ENCODE measurements around the gene SETBP1.

Gene SETBP1

DNA sequence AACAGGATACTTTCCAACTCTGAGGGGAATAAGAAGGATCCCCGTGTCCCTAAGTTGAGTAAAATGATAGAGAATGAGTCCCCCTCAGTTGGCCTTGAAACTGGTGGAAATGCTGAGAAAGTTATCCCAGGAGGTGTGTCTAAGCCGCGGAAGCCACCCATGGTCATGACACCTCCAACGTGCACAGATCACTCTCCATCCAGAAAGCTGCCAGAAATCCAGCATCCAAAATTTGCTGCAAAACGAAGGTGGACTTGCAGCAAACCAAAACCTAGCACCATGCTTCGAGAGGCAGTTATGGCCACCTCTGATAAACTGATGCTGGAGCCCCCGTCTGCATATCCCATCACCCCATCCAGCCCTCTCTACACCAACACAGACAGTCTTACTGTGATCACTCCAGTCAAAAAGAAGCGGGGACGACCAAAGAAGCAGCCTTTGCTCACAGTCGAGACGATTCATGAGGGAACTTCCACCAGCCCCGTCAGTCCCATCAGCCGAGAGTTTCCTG, 270.1 kb downstream of the SETBP1 start:
- DNase-seq = no peak

GRCh38 chr18:44951748-44952147, 271.1 kb downstream of the SETBP1 start:
- DNase-seq = no peak

GRCh38 chr18:44954257-44954656, 273.6 kb downstream of the SETBP1 start:
- DNase-seq = no peak

- DNase-seq = no peak
Measured at GRCh38 chr18:44955825-44956224, 275.1 kb downstream of the SETBP1 start.

DNA sequence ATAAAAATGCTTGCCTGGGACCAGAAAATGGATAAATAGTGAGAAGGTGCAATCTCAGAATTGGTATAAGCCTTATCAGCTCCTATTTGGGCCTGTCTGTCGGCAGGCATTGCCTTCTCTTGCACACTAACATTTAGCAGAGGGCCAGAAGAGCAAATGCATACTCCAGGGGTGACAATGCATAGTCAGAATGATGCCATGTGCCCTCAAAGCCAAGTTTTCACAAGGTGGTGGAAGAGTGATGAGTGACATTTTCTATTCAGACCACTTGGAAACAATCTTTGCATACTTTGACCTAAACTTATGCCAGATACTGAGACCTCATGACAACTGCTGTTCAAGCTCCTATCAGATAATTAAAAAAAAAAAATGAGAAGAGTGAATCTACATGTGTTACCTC, 276.3 kb downstream of the SETBP1 start:
- no peak for DNase-seq

DNA sequence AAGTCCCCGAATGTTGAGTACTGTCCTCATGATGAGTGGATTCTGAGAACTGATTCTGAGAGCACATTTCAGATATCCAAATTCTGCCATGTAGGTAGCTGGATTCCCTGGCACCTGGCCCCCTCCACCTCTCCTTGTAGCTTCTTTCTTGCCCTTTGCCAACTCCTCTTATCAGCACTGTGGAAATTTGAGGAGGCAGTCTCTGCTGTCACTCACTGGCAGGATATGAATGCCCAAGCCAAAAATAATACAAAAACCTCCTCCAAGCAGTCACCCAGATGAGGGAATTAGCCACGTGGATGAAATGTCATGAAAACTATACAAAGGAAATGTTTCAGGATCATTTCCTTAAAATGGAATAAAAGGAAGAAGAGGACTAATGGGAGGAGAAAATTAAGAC, 276.8 kb downstream of the SETBP1 start:
- DNase-seq = no peak

- DNase-seq = no peak
Measured at GRCh38 chr18:44958040-44958439, 277.4 kb downstream of the SETBP1 start.

DNA sequence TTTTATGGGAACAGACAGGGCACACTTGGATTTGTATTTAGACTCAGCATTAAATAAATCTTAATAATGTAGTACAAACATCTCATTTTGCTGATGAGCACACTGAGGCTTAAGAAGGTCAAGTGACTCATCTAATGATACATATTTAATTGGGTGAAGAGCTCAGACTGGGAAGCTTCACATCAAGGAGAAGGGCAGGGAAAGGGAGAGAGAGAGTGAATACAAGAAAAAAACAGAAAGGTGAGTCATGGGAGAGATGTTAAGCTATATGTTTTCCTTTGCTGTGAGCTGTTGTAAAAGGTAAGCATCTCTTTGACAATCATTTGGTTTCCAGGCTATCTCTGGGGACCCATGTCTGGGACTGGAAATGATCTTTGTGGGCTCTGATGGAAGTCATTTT, 277.8 kb downstream of the SETBP1 start:
- DNase-seq = no peak

- DNase-seq = no peak
Measured at GRCh38 chr18:44959013-44959412, 278.3 kb downstream of the SETBP1 start.

GRCh38 chr18:44960580-44960979, 279.9 kb downstream of the SETBP1 start:
- DNase-seq = no peak

DNA sequence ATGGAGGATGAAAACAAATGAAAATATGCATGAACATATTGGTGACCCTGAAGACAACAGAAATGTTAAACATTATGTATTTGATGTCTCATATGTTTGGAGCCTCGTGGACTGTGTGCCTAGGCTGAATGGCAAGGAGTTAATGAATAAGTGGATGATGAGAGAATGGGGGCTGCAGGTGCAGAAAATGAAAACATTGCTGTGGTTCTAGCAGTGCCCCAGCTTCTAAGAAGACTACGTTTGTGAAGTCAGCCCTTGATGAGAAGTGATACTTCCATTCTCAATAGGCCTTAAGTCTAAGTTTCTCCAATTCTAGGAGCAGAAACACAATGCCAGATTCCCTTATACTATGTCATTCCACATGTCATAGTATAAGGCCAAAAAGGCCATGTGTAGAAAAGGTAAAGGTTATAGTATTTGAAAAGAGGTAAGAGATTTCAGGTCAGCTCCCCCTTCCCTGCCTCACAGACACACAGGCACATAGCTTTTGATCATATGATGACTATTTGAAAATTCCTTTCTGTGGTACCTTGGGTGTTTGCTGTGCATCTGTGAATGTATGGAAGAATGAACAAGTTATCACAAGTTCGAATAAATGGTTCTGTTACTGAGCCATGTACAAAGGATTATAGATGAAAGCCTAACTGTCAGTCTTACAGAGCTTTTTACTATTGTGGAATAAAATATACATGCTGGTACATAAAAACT, 280.8 kb downstream of the SETBP1 start:
- no peak for DNase-seq

GRCh38 chr18:44967599-44967998, 286.9 kb downstream of the SETBP1 start:
- no peak for DNase-seq

GRCh38 chr18:44968336-44968735, 287.6 kb downstream of the SETBP1 start:
- DNase-seq = no peak

GRCh38 chr18:44969214-44969795, 288.6 kb downstream of the SETBP1 start:
- DNase-seq = no peak

DNA sequence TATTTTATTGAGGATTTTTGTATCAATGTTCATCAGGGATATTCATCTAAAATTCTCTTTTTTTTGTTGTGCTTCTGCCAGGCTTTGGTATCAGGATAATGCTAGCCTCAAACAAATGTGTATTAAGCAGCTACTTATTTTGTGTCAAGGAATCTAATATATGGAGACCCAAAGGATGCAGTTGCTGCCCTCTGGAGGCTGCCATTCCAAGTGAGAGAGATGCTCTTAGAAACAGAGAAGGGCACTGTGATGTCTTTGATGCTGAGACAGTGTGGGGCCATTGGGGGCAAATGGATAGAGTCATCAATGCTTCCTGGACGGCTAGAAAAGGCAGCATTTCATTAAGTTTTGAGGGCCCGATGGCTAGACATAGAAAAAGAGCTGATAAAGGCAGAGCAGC, 292.6 kb downstream of the SETBP1 start:
- no peak for DNase-seq

DNA sequence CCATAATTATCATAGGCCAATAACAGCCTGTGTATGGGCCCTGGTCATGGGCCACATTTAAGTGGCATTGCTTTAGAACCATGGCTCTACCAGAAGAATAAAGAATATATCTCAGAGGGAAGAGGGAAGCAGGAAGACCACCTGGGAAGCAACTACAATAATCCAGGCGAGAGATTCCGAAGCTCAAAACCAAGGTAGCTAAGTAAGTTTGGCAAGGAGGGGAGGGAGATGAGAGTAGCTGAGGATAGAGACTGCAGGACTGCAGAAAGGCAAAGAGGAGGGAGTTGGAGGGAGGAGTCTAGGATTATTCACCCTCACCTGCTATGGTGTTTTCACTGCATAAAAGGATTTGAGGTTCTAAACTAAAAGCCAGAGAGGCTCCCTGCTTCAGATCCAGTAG, 293.5 kb downstream of the SETBP1 start:
- no peak for DNase-seq

- no peak for DNase-seq
Measured at GRCh38 chr18:44977856-44978255, 297.2 kb downstream of the SETBP1 start.

- no peak for DNase-seq
Measured at GRCh38 chr18:44979748-44980147, 299.1 kb downstream of the SETBP1 start.

DNA sequence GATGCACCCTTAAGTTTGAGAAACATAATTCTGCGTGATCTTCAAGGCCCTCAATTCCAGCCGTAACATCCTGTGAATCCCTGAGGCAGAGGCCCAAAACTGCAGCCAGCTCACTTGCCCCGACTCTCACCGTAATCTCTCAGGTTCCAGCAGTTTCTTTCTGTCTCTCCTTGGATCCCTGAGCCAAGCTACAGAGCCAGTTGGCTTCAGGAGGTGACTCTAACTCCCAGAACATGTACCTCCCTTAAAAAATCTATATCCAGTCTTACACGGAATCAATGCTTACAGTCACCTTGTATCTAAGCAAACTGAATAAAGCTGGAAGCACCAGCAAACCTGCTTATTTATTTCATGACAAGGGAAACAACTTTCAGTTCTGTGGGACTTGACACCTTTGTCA, 300.4 kb downstream of the SETBP1 start:
- no peak for DNase-seq

DNA sequence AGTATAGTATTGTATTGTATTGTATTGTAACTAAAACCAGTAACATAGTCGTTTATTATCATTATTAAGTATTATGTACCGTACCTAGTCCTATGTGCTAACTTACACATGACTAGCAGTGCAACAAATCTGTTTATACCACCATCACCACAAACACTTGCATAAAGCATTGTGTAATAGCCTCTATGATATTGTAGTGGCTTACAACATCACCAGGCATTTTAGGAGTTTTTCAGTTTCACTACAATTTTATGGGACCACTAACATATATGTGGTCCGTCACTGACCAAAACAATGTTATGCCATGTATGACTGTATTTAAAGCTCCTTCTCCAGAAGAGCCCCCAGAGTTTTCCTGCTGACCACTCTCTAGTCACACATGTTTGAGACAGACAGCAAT, 306.2 kb downstream of the SETBP1 start:
- DNase-seq = no peak

GRCh38 chr18:44987371-44987770, 306.7 kb downstream of the SETBP1 start:
- DNase-seq = no peak

DNA sequence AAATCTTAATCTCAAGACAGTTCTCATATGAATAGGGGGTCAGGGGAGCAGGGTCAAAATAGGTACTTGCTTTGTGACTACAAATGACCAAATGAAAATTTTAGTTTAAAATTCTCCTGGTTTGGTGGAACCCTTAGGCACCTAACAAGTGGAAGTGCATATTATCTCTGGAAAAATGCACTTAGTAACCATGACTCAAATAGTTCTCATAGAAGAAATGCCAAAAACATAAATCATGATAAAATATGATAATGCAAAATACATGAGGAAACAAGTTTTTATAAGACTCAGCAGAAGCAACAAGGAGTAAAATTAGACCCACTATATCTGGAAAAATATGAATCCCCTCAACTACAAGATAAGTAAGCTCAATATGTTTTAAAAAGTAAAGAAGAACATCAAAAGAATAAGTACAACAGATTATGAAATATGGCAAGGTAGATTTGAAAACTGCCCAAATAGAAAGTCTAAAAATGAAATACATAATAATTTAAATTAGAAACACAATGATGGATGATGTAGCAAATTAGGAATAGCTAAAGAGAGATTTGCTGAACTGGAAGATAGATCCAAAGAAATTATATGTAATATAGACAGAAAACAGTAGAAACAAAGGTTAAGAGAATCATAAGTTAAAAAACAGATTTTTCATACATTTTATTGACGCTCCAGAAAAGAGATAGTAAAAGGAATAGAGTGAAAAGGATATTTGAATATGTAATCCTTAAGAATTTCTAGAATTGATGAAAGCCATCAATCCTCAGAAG, 308.3 kb downstream of the SETBP1 start:
- DNase-seq = no peak

DNA sequence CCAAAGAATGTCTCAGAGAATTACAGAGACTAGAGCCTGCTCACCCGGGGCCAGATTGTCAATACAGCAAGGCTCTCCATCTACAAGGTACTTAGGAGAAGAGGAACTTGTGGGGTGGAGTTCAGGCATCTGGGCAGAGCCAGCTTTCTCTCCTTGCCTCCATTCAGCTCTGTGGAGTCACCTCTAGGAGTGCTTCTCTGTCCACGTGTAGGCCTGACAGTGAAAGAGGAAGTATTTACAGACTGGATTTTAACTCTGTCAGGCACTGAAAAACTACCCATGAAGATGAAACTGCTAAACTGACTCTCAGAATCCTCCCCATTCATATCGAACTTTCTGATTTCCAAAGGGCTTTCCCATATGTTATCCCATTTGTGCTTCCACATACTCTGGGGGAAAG, 315.6 kb downstream of the SETBP1 start:
- DNase-seq = no peak

GRCh38 chr18:44997174-44997573, 316.5 kb downstream of the SETBP1 start:
- no peak for DNase-seq

All from 8988T (cell line).